ENCODE data around the gene CLDN18.

CLDN18 gene

GRCh38 chr3:138027821-138028220 is 17.9 kb downstream of the CLDN18 start:
- H3K36me3 ChIP-seq (ENCODE audit: insufficient read depth, low read length): peaks cover 17% of the 10 kb centered on the region
- no peak overlapping the region for H3K4me2 ChIP-seq (ENCODE audit: low read length)
- H3K27me3 ChIP-seq (ENCODE audit: control insufficient read depth, insufficient read depth, low read length): no peaks in the 10 kb centered on the region
- H3K9ac ChIP-seq (ENCODE audit: low read depth, low read length): no peak overlapping the region
- H3K4me1 ChIP-seq (ENCODE audit: control insufficient read depth, insufficient read depth, low read length): no peaks in the 10 kb centered on the region
- H3K9me3 ChIP-seq (replicated peaks; ENCODE audit: low read length): no peaks in the 10 kb centered on the region
- H3K4me3 ChIP-seq (ENCODE audit: low read length): no peak overlapping the region

- Histone ChIP-seq H3K4me3 (ENCODE audit: low read length) (no peak overlapping the region), H3K36me3 (ENCODE audit: insufficient read depth, low read length) (peaks cover 12% of the 10 kb centered on the region)
These were observed 20.8 kb downstream of the CLDN18 start for GRCh38 chr3:138030734-138031280.

GRCh38 chr3:138031536-138031935 is 21.6 kb downstream of the CLDN18 start:
- H3K9me3 ChIP-seq (replicated peaks; ENCODE audit: low read length): no peaks in the 10 kb centered on the region
- H3K4me1 ChIP-seq (ENCODE audit: control insufficient read depth, insufficient read depth, low read length): no peaks in the 10 kb centered on the region
- no peak overlapping the region for H3K9ac ChIP-seq (ENCODE audit: low read depth, low read length)
- no peak overlapping the region for H3K4me3 ChIP-seq (ENCODE audit: low read length)
- no peaks in the 10 kb centered on the region for H3K27me3 ChIP-seq (ENCODE audit: control insufficient read depth, insufficient read depth, low read length)
- H3K36me3 ChIP-seq (ENCODE audit: insufficient read depth, low read length): peaks cover 12% of the 10 kb centered on the region
- H3K4me2 ChIP-seq (ENCODE audit: low read length): no peak overlapping the region

More at GRCh38 chr3:138030734-138031280, 20.8 kb downstream of the CLDN18 start:
- no peaks in the 10 kb centered on the region for H3K9me3 ChIP-seq (replicated peaks; ENCODE audit: low read length)
- no peak overlapping the region for H3K9ac ChIP-seq (ENCODE audit: low read depth, low read length)
- H3K27me3 ChIP-seq (ENCODE audit: control insufficient read depth, insufficient read depth, low read length): no peaks in the 10 kb centered on the region
- no peak overlapping the region for H3K4me2 ChIP-seq (ENCODE audit: low read length)
- H3K4me1 ChIP-seq (ENCODE audit: control insufficient read depth, insufficient read depth, low read length): no peaks in the 10 kb centered on the region

GRCh38 chr3:138032567-138032966 is 22.6 kb downstream of the CLDN18 start:
- no peak overlapping the region for H3K4me2 ChIP-seq (ENCODE audit: low read length)
- no peaks in the 10 kb centered on the region for H3K27me3 ChIP-seq (ENCODE audit: control insufficient read depth, insufficient read depth, low read length)
- H3K4me3 ChIP-seq (ENCODE audit: low read length): no peak overlapping the region
- no peak overlapping the region for H3K9ac ChIP-seq (ENCODE audit: low read depth, low read length)
- no peaks in the 10 kb centered on the region for H3K4me1 ChIP-seq (ENCODE audit: control insufficient read depth, insufficient read depth, low read length)
- no peaks in the 10 kb centered on the region for H3K9me3 ChIP-seq (replicated peaks; ENCODE audit: low read length)
- H3K36me3 ChIP-seq (ENCODE audit: insufficient read depth, low read length): peaks cover 12% of the 10 kb centered on the region

GRCh38 chr3:138033202-138033691 is 23.3 kb downstream of the CLDN18 start:
- H3K4me2 ChIP-seq (ENCODE audit: low read length): no peak overlapping the region
- H3K4me3 ChIP-seq (ENCODE audit: low read length): no peak overlapping the region
- H3K9me3 ChIP-seq (replicated peaks; ENCODE audit: low read length): no peaks in the 10 kb centered on the region
- no peaks in the 10 kb centered on the region for H3K27me3 ChIP-seq (ENCODE audit: control insufficient read depth, insufficient read depth, low read length)
- H3K9ac ChIP-seq (ENCODE audit: low read depth, low read length): no peak overlapping the region
- H3K4me1 ChIP-seq (ENCODE audit: control insufficient read depth, insufficient read depth, low read length): no peaks in the 10 kb centered on the region
- H3K36me3 ChIP-seq (ENCODE audit: insufficient read depth, low read length): peaks cover 12% of the 10 kb centered on the region

- Histone ChIP-seq H3K4me3 (ENCODE audit: low read length) (no peak overlapping the region), H3K27me3 (ENCODE audit: control insufficient read depth, insufficient read depth, low read length) (no peaks in the 10 kb centered on the region), H3K36me3 (ENCODE audit: insufficient read depth, low read length) (peaks cover 6% of the 10 kb centered on the region), H3K9ac (ENCODE audit: low read depth, low read length) (no peak overlapping the region), H3K4me1 (ENCODE audit: control insufficient read depth, insufficient read depth, low read length) (no peaks in the 10 kb centered on the region), H3K9me3 (replicated peaks; ENCODE audit: low read length) (no peaks in the 10 kb centered on the region), H3K4me2 (ENCODE audit: low read length) (no peak overlapping the region)
These were observed 25.0 kb downstream of the CLDN18 start for GRCh38 chr3:138034918-138035317.

- Histone ChIP-seq H3K4me3 (ENCODE audit: low read length) (no peak overlapping the region), H3K9me3 (replicated peaks; ENCODE audit: low read length) (no peaks in the 10 kb centered on the region), H3K27me3 (ENCODE audit: control insufficient read depth, insufficient read depth, low read length) (no peaks in the 10 kb centered on the region), H3K9ac (ENCODE audit: low read depth, low read length) (no peak overlapping the region), H3K4me2 (ENCODE audit: low read length) (no peak overlapping the region), H3K36me3 (ENCODE audit: insufficient read depth, low read length) (no peaks in the 10 kb centered on the region), H3K4me1 (ENCODE audit: control insufficient read depth, insufficient read depth, low read length) (peaks cover under 1% of the 10 kb centered on the region)
These were observed 26.6 kb downstream of the CLDN18 start for GRCh38 chr3:138036572-138036971.

GRCh38 chr3:138038725-138039462 is 28.9 kb downstream of the CLDN18 start:
- Histone ChIP-seq H3K9ac (ENCODE audit: low read depth, low read length) (no peak overlapping the region), H3K27me3 (ENCODE audit: control insufficient read depth, insufficient read depth, low read length) (no peaks in the 10 kb centered on the region)

GRCh38 chr3:138042043-138042442 is 32.1 kb downstream of the CLDN18 start:
- no peak overlapping the region for H3K4me3 ChIP-seq (ENCODE audit: low read length)
- H3K4me1 ChIP-seq (ENCODE audit: control insufficient read depth, insufficient read depth, low read length): peaks cover 30% of the 10 kb centered on the region
- H3K9me3 ChIP-seq (replicated peaks; ENCODE audit: low read length): no peaks in the 10 kb centered on the region
- H3K27me3 ChIP-seq (ENCODE audit: control insufficient read depth, insufficient read depth, low read length): no peaks in the 10 kb centered on the region
- no peak overlapping the region for H3K4me2 ChIP-seq (ENCODE audit: low read length)
- peaks cover 5% of the 10 kb centered on the region for H3K36me3 ChIP-seq (ENCODE audit: insufficient read depth, low read length)
- no peak overlapping the region for H3K9ac ChIP-seq (ENCODE audit: low read depth, low read length)

More at GRCh38 chr3:138038725-138039462, 28.9 kb downstream of the CLDN18 start:
- Histone ChIP-seq H3K4me1 (ENCODE audit: control insufficient read depth, insufficient read depth, low read length) (peaks cover 24% of the 10 kb centered on the region), H3K36me3 (ENCODE audit: insufficient read depth, low read length) (no peaks in the 10 kb centered on the region), H3K9me3 (replicated peaks; ENCODE audit: low read length) (no peaks in the 10 kb centered on the region), H3K4me2 (ENCODE audit: low read length) (no peak overlapping the region), H3K4me3 (ENCODE audit: low read length) (no peak overlapping the region)

GRCh38 chr3:138043266-138044029 is 33.5 kb downstream of the CLDN18 start:
- H3K9ac ChIP-seq (ENCODE audit: low read depth, low read length): peak overlapping the region; percentile 56
- H3K9me3 ChIP-seq (replicated peaks; ENCODE audit: low read length): no peaks in the 10 kb centered on the region
- peaks cover 30% of the 10 kb centered on the region for H3K4me1 ChIP-seq (ENCODE audit: control insufficient read depth, insufficient read depth, low read length)
- H3K4me3 ChIP-seq (ENCODE audit: low read length): peak overlapping the region; percentile 34
- peaks cover 6% of the 10 kb centered on the region for H3K36me3 ChIP-seq (ENCODE audit: insufficient read depth, low read length)
- H3K4me2 ChIP-seq (ENCODE audit: low read length): peak overlapping the region; percentile 53
- no peaks in the 10 kb centered on the region for H3K27me3 ChIP-seq (ENCODE audit: control insufficient read depth, insufficient read depth, low read length)

- no peak overlapping the region for H3K4me2 ChIP-seq (ENCODE audit: low read length)
- no peaks in the 10 kb centered on the region for H3K9me3 ChIP-seq (replicated peaks; ENCODE audit: low read length)
- peaks cover 11% of the 10 kb centered on the region for H3K36me3 ChIP-seq (ENCODE audit: insufficient read depth, low read length)
- H3K9ac ChIP-seq (ENCODE audit: low read depth, low read length): no peak overlapping the region
- no peaks in the 10 kb centered on the region for H3K27me3 ChIP-seq (ENCODE audit: control insufficient read depth, insufficient read depth, low read length)
- no peak overlapping the region for H3K4me3 ChIP-seq (ENCODE audit: low read length)
- H3K4me1 ChIP-seq (ENCODE audit: control insufficient read depth, insufficient read depth, low read length): peaks cover 43% of the 10 kb centered on the region
These were observed 36.1 kb downstream of the CLDN18 start for GRCh38 chr3:138046085-138046484.

Data from skeletal muscle satellite cell (primary cell).